NB4 (cell line): ENCODE data around the gene TMEFF1.
"Not testable (repeated sequence)": the region's sequence is repeated elsewhere in the genome, so short reads cannot be mapped to it uniquely, and the experiment has no call there.

Experiments used
- DNase-seq: peaks from one replicate; pipeline ENCODE4 v3.0.0; 2010; ENCODE audit warnings: low read depth
- H3K4me3 ChIP-seq: one replicate; pipeline ENCODE4 v1.5.1; 2011; ENCODE audit warnings: mild to moderate bottlenecking, low read depth, low read length, moderate library complexity
- MAX ChIP-seq: IDR thresholded peaks from 2 replicates; pipeline ENCODE4 v1.6.1; 2011; ENCODE audit warnings: low read depth, low read length
- MYC ChIP-seq: IDR thresholded peaks from 2 replicates; pipeline ENCODE4 v1.6.1; 2011; ENCODE audit warnings: low read depth, low read length
- POLR2A ChIP-seq: IDR thresholded peaks from 2 replicates; pipeline ENCODE4 v1.6.1; 2011; ENCODE audit warnings: mild to moderate bottlenecking; ENCODE audit not compliant: insufficient read length; ENCODE audit errors: extremely low read depth
- TF ChIP-seq, protein P1 (sequence below): IDR thresholded peaks from one replicate; pipeline ENCODE4 v1.5.1; 2012; ENCODE audit warnings: low read depth, low read length

The TMEFF1 gene

DNA sequence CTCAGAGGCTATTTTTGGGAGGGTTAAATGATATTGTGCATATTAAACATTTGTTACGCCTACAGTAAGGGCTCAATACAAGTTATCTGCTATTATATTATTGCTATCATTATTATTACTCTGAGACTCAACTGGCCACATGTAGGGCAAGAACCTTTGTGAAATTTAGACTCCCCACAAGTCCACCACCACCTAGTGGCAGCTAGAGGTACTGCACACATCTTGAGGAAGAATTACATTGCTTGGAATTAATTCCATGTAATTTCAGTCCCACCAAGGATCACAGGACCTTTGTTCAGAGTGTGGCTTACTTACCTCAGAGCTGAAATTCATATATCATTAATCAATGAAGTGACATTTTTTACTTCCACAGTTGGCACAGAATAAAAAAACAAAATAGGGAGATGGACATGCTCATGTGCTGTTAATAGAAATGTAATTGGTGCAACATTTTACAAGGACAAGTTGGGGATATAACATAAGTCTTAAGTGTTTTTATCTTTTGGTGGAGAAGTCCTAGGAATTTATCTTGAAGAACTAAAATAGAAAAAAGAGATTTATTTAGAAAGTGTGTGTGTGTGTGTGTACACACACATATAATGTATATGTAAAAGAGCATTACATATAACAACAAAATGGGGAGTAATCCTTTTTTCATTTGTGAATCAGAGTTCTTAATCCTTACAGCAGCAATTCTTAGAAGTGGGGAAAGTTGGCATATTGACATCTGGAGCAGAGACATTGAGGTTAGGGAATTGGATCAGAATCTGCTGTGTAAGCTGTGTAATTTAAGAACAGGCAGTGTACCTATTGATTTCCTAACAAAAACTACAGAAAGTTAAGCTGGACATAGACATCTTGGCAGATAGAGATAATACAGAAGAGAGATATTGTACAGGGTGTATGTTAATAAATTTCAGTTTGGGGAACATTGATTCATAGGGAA lies 34.8 kb upstream of the TMEFF1 start:
- peak; percentile 41; the same call in 1 of the 2 replicates for TF ChIP-seq MYC
- TF ChIP-seq MAX, result peak; percentile 41
- TF ChIP-seq POLR2A, result no peak
- TF ChIP-seq, protein P1, sequence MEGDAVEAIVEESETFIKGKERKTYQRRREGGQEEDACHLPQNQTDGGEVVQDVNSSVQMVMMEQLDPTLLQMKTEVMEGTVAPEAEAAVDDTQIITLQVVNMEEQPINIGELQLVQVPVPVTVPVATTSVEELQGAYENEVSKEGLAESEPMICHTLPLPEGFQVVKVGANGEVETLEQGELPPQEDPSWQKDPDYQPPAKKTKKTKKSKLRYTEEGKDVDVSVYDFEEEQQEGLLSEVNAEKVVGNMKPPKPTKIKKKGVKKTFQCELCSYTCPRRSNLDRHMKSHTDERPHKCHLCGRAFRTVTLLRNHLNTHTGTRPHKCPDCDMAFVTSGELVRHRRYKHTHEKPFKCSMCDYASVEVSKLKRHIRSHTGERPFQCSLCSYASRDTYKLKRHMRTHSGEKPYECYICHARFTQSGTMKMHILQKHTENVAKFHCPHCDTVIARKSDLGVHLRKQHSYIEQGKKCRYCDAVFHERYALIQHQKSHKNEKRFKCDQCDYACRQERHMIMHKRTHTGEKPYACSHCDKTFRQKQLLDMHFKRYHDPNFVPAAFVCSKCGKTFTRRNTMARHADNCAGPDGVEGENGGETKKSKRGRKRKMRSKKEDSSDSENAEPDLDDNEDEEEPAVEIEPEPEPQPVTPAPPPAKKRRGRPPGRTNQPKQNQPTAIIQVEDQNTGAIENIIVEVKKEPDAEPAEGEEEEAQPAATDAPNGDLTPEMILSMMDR, result peak; percentile 91
- DNase-seq, result peak; percentile 73

GRCh38 chr9:100440071-100440470 lies 32.9 kb upstream of the TMEFF1 start:
- TF ChIP-seq MYC, result no peak
- TF ChIP-seq MAX, result no peak
- no peak for TF ChIP-seq POLR2A
- TF ChIP-seq, protein P1, result no peak
- H3K4me3 ChIP-seq, result no peak overlapping the region
- no peak for DNase-seq

More for the DNA sequence above, 34.8 kb upstream of the TMEFF1 start:
- H3K4me3 ChIP-seq, result no peak overlapping the region

GRCh38 chr9:100440487-100440886 lies 32.5 kb upstream of the TMEFF1 start:
- not testable (repeated sequence) for DNase-seq

GRCh38 chr9:100441911-100442361 lies 31.0 kb upstream of the TMEFF1 start:
- no peak overlapping the region for H3K4me3 ChIP-seq
- TF ChIP-seq, protein P1, result no peak
- TF ChIP-seq POLR2A, result no peak
- TF ChIP-seq MAX, result no peak
- no peak for TF ChIP-seq MYC
- DNase-seq, result no peak

More at GRCh38 chr9:100440487-100440886, 32.5 kb upstream of the TMEFF1 start:
- not testable (repeated sequence) for H3K4me3 ChIP-seq

GRCh38 chr9:100443781-100444768 lies 28.9 kb upstream of the TMEFF1 start:
- H3K4me3 ChIP-seq, result no peak overlapping the region
- TF ChIP-seq MYC (no peak), MAX (no peak), POLR2A (no peak)
- TF ChIP-seq, protein P1, result no peak
- DNase-seq, result peak; percentile 37

DNA sequence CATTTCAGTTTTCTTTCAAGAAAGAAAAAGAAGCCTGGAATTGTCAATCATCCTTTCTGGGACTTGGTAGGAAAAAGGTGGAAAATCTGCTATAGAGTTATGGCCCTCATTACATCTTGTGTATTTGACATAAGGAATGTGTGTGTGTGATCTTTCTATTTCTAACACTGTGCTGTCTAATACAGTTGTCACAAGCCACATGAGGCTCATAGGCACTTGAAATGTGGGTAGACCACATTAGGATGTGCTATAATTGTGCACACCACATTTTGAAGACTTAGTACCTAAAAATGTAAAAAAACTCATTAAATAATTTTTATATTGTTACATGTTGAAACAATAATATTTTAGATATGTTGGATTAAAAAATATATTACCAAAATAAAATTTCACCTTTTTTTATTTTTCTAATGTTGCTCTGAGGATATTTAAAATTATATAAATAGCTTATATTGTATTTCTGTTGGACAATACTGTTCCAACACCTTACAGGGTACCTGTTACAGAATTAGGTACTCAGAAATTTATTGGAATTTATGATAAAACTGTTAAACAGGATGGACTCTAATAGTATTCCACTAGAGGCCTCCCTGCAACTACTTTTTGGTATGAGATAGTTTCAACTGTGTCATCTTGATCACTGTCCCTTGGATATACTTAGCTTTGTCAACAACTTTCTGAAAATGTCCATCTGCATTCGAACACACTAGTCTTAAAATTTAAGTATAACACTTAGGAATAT lies 27.6 kb upstream of the TMEFF1 start:
- DNase-seq, result no peak
- TF ChIP-seq MYC (no peak), POLR2A (no peak), MAX (no peak)
- TF ChIP-seq, protein P1, result no peak
- no peak overlapping the region for H3K4me3 ChIP-seq
